Measurements from ENCODE around the gene TST. TPM values are rescaled to one million over a fixed set of nuclear protein-coding genes. Genes with fewer than 3 reads are reported as not detected.

The TST gene
- total RNA-seq: 21.3 to 22.6 TPM (median 21.4 TPM) in 3 replicates

GRCh38 chr22:37019309-37020191 is at the start of gene TST, which contains the start of gene MPST:
Gene TST (minus strand): TSS chr22:37019447. CDS start chr22:37018732, 715 bp downstream.
Gene MPST (plus strand): TSS chr22:37019742. CDS start chr22:37019837, 95 bp downstream.
- peaks cover 3% of the 10 kb centered on the region for H3K36me3 Mint-ChIP-seq

DNA sequence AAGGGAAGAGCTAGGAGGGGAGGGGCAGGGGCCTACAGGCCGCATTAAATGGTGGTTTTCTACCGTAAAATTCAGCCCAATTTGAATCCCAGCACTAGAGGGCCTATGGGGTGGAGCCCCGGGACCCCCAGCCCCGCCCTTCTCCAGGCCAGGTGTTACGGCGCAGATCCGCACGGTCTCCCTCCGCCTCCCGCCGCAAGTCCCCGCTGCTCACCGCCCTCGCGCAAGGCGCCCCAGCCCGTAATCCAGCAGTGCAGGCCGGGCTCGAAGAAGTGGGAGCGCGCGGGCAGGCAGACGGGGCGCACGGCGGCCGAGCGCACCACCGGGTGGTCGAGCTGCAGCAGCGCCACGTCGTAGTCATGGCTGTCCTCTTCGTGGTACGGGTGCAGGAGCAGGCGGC is 49.6 kb upstream of the TST start:
- peaks cover 2% of the 10 kb centered on the region for H3K4me1 Mint-ChIP-seq
- H3K27me3 Mint-ChIP-seq (ENCODE audit: low read depth): peaks cover 28% of the 10 kb centered on the region
- no peaks in the 10 kb centered on the region for H3K9me3 Mint-ChIP-seq
- no peak for TF ChIP-seq CTCF (IDR thresholded peaks at IDR 0.05; ENCODE audit: unreplicated experiment)
- H3K4me3 Mint-ChIP-seq: no peak overlapping the region
- H3K27ac Mint-ChIP-seq: no peak overlapping the region
- peak in 1 of 2 experiments; percentile 60 for DNase-seq (ENCODE audit: low spot score in 2 of 2, unreplicated experiment in 2 of 2)
- H3K36me3 Mint-ChIP-seq: no peaks in the 10 kb centered on the region

More at GRCh38 chr22:37019309-37020191, at the start of gene TST, which contains the start of gene MPST:
- Mint-ChIP-seq H3K27me3 (ENCODE audit: low read depth) (no peaks in the 10 kb centered on the region), H3K4me1 (peaks cover 26% of the 10 kb centered on the region), H3K9me3 (no peaks in the 10 kb centered on the region), H3K27ac (peak within 1 kb of the TSS; percentile 92), H3K4me3 (peak within 1 kb of the TSS; percentile 90)
- DNase-seq (ENCODE audit: low spot score in 2 of 2, unreplicated experiment in 2 of 2): peak; percentile 57 to 74
- TF ChIP-seq CTCF (IDR thresholded peaks at IDR 0.05; ENCODE audit: unreplicated experiment): no peak

- H3K27me3 Mint-ChIP-seq (ENCODE audit: low read depth): peaks cover 28% of the 10 kb centered on the region
- DNase-seq (ENCODE audit: low spot score in 2 of 2, unreplicated experiment in 2 of 2): no peak
- peaks cover 10% of the 10 kb centered on the region for H3K4me1 Mint-ChIP-seq
- H3K36me3 Mint-ChIP-seq: no peaks in the 10 kb centered on the region
- no peak overlapping the region for H3K4me3 Mint-ChIP-seq
- TF ChIP-seq CTCF (IDR thresholded peaks at IDR 0.05; ENCODE audit: unreplicated experiment): no peak
- H3K9me3 Mint-ChIP-seq: no peaks in the 10 kb centered on the region
- H3K27ac Mint-ChIP-seq: no peak overlapping the region
Measured at GRCh38 chr22:37067428-37067827, 48.2 kb upstream of the TST start.

DNA sequence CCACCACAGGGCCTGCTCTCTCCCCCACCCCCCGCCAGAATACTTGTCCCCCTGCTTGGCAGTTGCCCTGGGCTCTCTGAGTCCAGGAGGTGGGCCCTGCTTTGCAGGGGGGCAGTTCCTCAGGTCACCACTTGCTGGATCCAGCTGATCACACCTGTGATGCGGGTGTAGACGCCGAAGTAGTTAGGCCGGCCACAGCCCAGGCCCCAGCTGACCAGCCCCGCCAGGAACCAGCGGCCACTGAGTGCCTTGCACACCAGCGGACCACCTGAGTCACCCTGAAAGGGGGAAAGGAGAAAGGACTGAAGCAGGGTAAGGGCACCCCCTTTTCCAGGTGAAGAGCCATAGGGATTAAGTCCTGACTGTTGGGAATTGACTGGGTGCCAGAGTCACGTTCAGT is 46.7 kb upstream of the TST start:
- TF ChIP-seq CTCF (IDR thresholded peaks at IDR 0.05; ENCODE audit: unreplicated experiment): no peak

GRCh38 chr22:37065180-37065579 is 45.9 kb upstream of the TST start:
- H3K4me1 Mint-ChIP-seq: peaks cover 10% of the 10 kb centered on the region
- H3K27me3 Mint-ChIP-seq (ENCODE audit: low read depth): peaks cover 28% of the 10 kb centered on the region
- TF ChIP-seq CTCF (IDR thresholded peaks at IDR 0.05; ENCODE audit: unreplicated experiment): no peak
- no peak overlapping the region for H3K27ac Mint-ChIP-seq
- no peaks in the 10 kb centered on the region for H3K9me3 Mint-ChIP-seq
- H3K36me3 Mint-ChIP-seq: no peaks in the 10 kb centered on the region
- no peak overlapping the region for H3K4me3 Mint-ChIP-seq
- no peak for DNase-seq (ENCODE audit: low spot score in 2 of 2, unreplicated experiment in 2 of 2)

More for the DNA sequence above, 46.7 kb upstream of the TST start:
- Mint-ChIP-seq H3K27me3 (ENCODE audit: low read depth) (peaks cover 28% of the 10 kb centered on the region), H3K4me3 (no peak overlapping the region), H3K9me3 (no peaks in the 10 kb centered on the region), H3K27ac (no peak overlapping the region), H3K4me1 (peaks cover 10% of the 10 kb centered on the region), H3K36me3 (no peaks in the 10 kb centered on the region)
- DNase-seq (ENCODE audit: low spot score in 2 of 2, unreplicated experiment in 2 of 2): no peak

All from mesothelial cell of epicardium (in vitro differentiated cells).